NB4 (cell line): ENCODE data around the gene ARSH.

Experiments
- CTCF ChIP-seq: IDR thresholded peaks from one replicate; pipeline ENCODE4 v1.5.1; 2012; ENCODE audit warnings: low read depth, low read length
- TF ChIP-seq, protein P1 (sequence below): IDR thresholded peaks from 2 replicates; pipeline ENCODE4 v1.6.1; 2011; ENCODE audit warnings: low read depth, low read length

- TF ChIP-seq CTCF, result no peak
- TF ChIP-seq, protein P1, sequence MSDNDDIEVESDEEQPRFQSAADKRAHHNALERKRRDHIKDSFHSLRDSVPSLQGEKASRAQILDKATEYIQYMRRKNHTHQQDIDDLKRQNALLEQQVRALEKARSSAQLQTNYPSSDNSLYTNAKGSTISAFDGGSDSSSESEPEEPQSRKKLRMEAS, result no peak
Observed at GRCh38 chrX:3044196-3044595, 37.9 kb downstream of the ARSH start.
